ENCODE measurements around the gene SEC22B.
"Not testable (repeated sequence)": the region's sequence is repeated elsewhere in the genome, so short reads cannot be mapped to it uniquely, and the experiment has no call there.

Gene SEC22B

GRCh38 chr1:120112212-120112611 is 64.1 kb downstream of the SEC22B start:
- DNase-seq, result not testable (repeated sequence)

GRCh38 chr1:120111771-120112170 is 64.5 kb downstream of the SEC22B start:
- not testable (repeated sequence) for DNase-seq

- not testable (repeated sequence) for DNase-seq
Measured at GRCh38 chr1:120111008-120111407, 65.3 kb downstream of the SEC22B start.

- not testable (repeated sequence) for DNase-seq
Measured at GRCh38 chr1:120109656-120110055, 66.7 kb downstream of the SEC22B start.

GRCh38 chr1:120109180-120109579 is 67.1 kb downstream of the SEC22B start:
- DNase-seq, result not testable (repeated sequence)

- not testable (repeated sequence) for DNase-seq
Measured at GRCh38 chr1:120105288-120105687, 71.0 kb downstream of the SEC22B start.

GRCh38 chr1:120103768-120104167 is 72.6 kb downstream of the SEC22B start:
- not testable (repeated sequence) for DNase-seq

- not testable (repeated sequence) for DNase-seq
Measured at GRCh38 chr1:120101593-120101992, 74.7 kb downstream of the SEC22B start.

Data from suppressor macrophage treated with lipopolysaccharide for 4 hours (primary cell).